GM19035 (cell line): ENCODE measurements around the gene NCBP2L.

Experiments
- ATAC-seq: cut with Tn5 transposase; IDR thresholded peaks from one replicate; pipeline ENCODE4 v1.9.1; 2021; ENCODE audit not compliant: unreplicated experiment

NCBP2L gene

GRCh38 chrX:107752043-107752442, 25.5 kb upstream of the NCBP2L start:
- ATAC-seq, result no peak

GRCh38 chrX:107752714-107753113, 24.8 kb upstream of the NCBP2L start:
- no peak for ATAC-seq

- ATAC-seq, result no peak
Observed at GRCh38 chrX:107753187-107753586, 24.3 kb upstream of the NCBP2L start.

- no peak for ATAC-seq
Observed at GRCh38 chrX:107755721-107756120, 21.8 kb upstream of the NCBP2L start.

- no peak for ATAC-seq
Observed at GRCh38 chrX:107758231-107758766, 19.2 kb upstream of the NCBP2L start.

- no peak for ATAC-seq
Observed at GRCh38 chrX:107760304-107761077, 17.0 kb upstream of the NCBP2L start.

- no peak for ATAC-seq
Observed at GRCh38 chrX:107763647-107764046, 13.9 kb upstream of the NCBP2L start.

GRCh38 chrX:107764845-107765608, 12.5 kb upstream of the NCBP2L start:
- no peak for ATAC-seq

GRCh38 chrX:107766470-107767150, 10.9 kb upstream of the NCBP2L start:
- ATAC-seq, result no peak

GRCh38 chrX:107768051-107768450, 9.5 kb upstream of the NCBP2L start:
- ATAC-seq, result no peak

GRCh38 chrX:107769581-107770317, 7.8 kb upstream of the NCBP2L start:
- no peak for ATAC-seq

GRCh38 chrX:107773206-107773605, 4.3 kb upstream of the NCBP2L start:
- no peak for ATAC-seq

- no peak for ATAC-seq
Observed at GRCh38 chrX:107773906-107774435, 3.6 kb upstream of the NCBP2L start.

- no peak for ATAC-seq
Observed at GRCh38 chrX:107775000-107775733, 2.4 kb upstream of the NCBP2L start.

- ATAC-seq, result peak; percentile 75
Observed at GRCh38 chrX:107775734-107776511, 1.6 kb upstream of the NCBP2L start, which contains the start of gene TSC22D3. Gene TSC22D3, minus strand, starts transcription at chrX:107775787. Its CDS starts 368 bp downstream, at chrX:107775419.

- ATAC-seq, result peak; percentile 82
Observed at GRCh38 chrX:107776649-107777535, 641 bp upstream of the NCBP2L start.

- ATAC-seq, result no peak
Observed at GRCh38 chrX:107780525-107780924, 3.0 kb downstream of the NCBP2L start.

GRCh38 chrX:107787827-107788226, 10.3 kb downstream of the NCBP2L start:
- ATAC-seq, result no peak
